ENCODE measurements around the gene DCUN1D2.
A peak's percentile ranks its signal among the peaks of the same experiment; 100 is the strongest.

Gene DCUN1D2

GRCh38 chr13:113422807-113423519, 67.5 kb downstream of the DCUN1D2 start:
- no peak for DNase-seq

GRCh38 chr13:113421673-113422270, 68.7 kb downstream of the DCUN1D2 start:
- DNase-seq: peak; percentile 56

GRCh38 chr13:113420833-113421600, 69.5 kb downstream of the DCUN1D2 start:
- no peak for DNase-seq

GRCh38 chr13:113420232-113420631, 70.3 kb downstream of the DCUN1D2 start:
- no peak for DNase-seq

- no peak for DNase-seq
Observed at GRCh38 chr13:113419531-113420193, 70.8 kb downstream of the DCUN1D2 start.

GRCh38 chr13:113418722-113419049, 71.8 kb downstream of the DCUN1D2 start:
- no peak for DNase-seq

- no peak for DNase-seq
Observed at GRCh38 chr13:113417836-113418721, 72.4 kb downstream of the DCUN1D2 start.

- no peak for DNase-seq
Observed at GRCh38 chr13:113417008-113417751, 73.3 kb downstream of the DCUN1D2 start.

- no peak for DNase-seq
Observed at GRCh38 chr13:113415825-113416224, 74.7 kb downstream of the DCUN1D2 start.

GRCh38 chr13:113415032-113415431, 75.5 kb downstream of the DCUN1D2 start:
- DNase-seq: no peak

- DNase-seq: no peak
Observed at GRCh38 chr13:113414335-113414734, 76.2 kb downstream of the DCUN1D2 start.

GRCh38 chr13:113413898-113414282, 76.6 kb downstream of the DCUN1D2 start:
- no peak for DNase-seq

GRCh38 chr13:113413178-113413897, 77.2 kb downstream of the DCUN1D2 start:
- no peak for DNase-seq

- DNase-seq: no peak
Observed at GRCh38 chr13:113412440-113412839, 78.1 kb downstream of the DCUN1D2 start.

- peak; percentile 91 for DNase-seq
Observed at GRCh38 chr13:113411216-113412023, 79.1 kb downstream of the DCUN1D2 start.

GRCh38 chr13:113410472-113411201, 79.9 kb downstream of the DCUN1D2 start:
- DNase-seq: peak; percentile 75

GRCh38 chr13:113408562-113408961, 81.9 kb downstream of the DCUN1D2 start:
- no peak for DNase-seq

GRCh38 chr13:113407531-113408393, 82.7 kb downstream of the DCUN1D2 start:
- no peak for DNase-seq

All from fibroblast of skin of abdomen (primary cell).